GM10847 (cell line): ENCODE measurements around the gene EEF1A2.

Source experiments
- POLR2A ChIP-seq: IDR thresholded peaks from 2 replicates; pipeline ENCODE4 v1.6.1; 2011; ENCODE audit not compliant: insufficient read length; ENCODE audit errors: extremely low read depth

Gene EEF1A2

DNA sequence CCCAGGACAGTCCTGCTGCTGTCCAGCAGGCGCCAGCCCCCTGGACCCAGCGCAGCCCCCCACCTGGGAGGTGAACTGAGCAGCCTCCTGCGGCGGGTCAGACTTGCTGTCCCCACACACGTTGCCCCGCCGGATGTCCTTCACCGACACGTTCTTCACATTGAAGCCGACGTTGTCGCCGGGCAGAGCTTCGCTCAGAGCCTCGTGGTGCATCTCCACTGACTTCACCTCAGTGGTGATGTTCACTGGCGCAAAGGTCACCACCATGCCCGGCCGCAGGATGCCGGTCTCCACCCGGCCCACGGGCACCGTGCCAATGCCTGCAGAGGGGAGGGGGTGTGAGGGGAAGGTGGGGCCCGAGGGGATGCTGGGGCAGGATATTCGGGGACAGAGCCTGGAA, 8.5 kb downstream of the EEF1A2 start:
- no peak for TF ChIP-seq POLR2A

DNA sequence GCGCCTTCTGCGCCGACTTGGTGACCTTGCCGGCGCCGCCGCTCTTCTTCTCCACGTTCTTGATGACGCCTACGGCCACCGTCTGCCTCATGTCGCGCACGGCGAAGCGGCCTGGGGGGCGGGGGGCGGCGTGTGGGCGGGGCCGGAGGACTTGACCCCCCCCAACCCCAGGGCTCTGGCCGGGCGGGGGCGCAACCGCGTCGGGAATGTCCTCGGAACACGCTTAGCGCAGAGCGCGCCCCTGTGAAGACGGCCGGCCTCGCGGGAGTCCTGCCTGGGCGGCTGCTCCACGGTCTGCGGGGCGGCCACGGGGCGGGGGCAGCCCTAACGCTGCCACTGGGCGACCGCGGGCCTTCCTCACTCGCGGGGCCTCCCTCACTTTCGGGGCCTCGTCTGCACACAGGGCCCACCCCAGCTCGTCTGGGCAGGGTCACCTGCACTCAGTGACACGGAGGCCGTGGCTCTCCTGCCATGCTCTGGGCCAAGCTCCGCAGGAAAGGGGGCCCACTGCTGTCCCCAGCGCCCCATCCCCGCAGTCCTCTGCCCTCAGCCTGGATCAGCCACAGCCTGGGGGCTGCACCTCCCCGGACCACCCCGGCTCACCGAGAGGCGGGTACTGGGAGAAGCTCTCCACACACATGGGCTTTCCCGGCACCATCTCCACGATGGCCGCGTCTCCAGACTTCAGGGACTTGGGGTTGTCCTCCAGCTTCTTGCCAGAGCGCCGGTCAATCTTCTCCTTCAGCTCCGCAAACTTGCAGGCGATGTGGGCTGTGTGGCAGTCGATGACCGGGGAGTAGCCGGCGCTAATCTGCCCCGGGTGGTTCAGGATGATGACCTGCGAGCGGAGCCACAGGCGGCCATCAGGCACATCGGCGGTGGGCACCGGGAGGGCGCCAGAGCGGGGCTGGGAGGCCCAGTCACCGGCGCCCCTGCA, 10.3 kb downstream of the EEF1A2 start:
- TF ChIP-seq POLR2A: no peak

GRCh38 chr20:63487781-63488241, 11.1 kb downstream of the EEF1A2 start:
- no peak for TF ChIP-seq POLR2A

GRCh38 chr20:63487116-63487764, 11.6 kb downstream of the EEF1A2 start:
- no peak for TF ChIP-seq POLR2A

GRCh38 chr20:63486300-63486855, 12.5 kb downstream of the EEF1A2 start:
- no peak for TF ChIP-seq POLR2A

- no peak for TF ChIP-seq POLR2A
Measured at GRCh38 chr20:63484651-63485403, 14.1 kb downstream of the EEF1A2 start.

- TF ChIP-seq POLR2A: no peak
Measured at GRCh38 chr20:63484236-63484635, 14.6 kb downstream of the EEF1A2 start.

GRCh38 chr20:63483834-63484233, 15.0 kb downstream of the EEF1A2 start:
- TF ChIP-seq POLR2A: no peak

DNA sequence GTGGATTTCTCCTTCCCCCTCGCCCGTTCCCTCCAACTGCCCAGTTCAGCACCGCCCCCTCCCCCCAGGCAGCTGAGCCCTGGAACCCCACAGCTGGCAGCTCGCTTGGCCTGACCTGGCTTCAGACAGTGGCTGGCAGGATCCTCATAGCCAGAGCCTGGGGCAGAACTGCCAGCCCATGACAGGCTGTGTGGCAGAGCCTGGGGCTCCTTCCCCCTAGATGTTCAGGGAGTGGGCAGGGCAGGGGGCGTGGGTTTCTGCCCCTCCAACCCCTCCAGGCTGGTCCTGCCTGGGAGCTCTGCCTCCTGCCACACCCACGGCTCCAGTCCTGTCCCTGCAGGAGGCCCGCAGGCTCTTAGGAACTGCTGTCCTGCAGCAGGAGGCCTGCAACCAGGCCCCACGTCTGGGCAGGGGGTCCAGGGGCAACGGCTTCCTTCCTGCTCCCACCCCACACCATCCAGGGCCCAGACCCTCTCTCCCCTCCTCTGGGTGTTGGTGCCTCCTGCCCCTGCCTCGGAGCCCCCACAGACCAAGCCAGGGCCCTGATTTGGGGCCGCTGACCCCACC, 16.8 kb downstream of the EEF1A2 start:
- TF ChIP-seq POLR2A: no peak

DNA sequence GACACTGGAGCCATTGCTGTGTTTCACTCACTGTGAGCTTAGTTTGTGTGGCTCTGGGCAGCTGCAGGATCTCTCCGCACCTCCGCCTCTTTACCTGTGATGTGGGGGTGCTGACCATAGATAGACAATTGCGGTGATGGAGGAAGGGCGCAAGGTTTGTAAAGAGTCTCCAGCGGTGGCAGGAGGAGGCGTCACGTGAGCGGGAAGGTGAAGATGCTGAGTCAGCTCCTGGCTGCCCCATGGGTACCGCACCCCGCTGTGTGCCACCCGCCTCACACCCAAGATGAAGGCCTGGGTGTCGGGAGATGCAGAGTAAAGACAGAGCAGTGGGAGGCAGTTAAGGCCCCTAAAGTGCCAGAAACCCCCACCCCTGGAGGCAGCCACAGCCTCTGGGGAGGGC, 17.4 kb downstream of the EEF1A2 start:
- TF ChIP-seq POLR2A: no peak

DNA sequence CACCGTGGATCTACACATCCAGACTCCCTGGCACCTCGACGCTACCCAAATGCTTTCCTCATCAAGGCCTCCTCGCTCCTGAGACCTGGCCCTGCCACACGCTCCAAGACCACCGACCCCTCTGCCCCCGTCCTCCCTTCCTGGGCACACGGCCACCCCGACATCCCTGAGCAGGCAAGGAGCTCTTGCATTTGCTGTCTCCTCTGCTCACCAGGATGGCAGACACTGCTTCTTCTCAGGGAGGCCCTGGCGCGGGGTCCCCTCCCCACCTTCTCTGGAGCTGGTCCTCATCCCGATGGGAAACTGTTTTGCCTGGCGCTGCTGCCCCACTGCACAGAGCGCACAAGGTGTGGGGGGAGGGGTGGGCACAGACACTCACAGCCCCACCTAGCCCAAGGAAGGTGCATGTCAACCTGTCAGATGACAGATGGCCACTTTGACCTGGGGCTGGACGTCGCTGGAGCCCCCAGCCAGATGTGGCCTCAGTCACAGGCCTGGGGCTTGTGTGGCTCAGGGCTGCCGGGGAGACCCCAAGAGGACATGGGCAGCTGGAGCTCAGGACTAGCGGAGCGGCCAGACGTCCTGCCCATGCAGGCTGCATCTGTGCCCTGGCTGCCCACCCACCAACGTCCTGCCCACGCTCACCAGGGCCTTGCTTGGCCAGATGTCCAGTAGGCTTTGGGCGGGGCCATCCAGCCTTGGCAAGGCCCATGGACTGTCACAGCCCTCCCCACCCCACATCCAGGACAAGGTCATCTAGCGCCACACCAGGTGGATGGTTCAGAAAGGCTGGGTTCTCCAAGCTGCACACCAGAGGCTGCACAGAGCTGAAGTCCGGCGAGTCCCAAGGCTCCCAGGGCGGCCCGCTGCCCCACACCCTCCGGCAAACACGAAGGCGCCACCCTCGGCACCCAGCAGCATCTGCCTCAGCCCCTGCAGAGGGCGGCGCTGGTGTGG, 20.3 kb downstream of the EEF1A2 start:
- no peak for TF ChIP-seq POLR2A

DNA sequence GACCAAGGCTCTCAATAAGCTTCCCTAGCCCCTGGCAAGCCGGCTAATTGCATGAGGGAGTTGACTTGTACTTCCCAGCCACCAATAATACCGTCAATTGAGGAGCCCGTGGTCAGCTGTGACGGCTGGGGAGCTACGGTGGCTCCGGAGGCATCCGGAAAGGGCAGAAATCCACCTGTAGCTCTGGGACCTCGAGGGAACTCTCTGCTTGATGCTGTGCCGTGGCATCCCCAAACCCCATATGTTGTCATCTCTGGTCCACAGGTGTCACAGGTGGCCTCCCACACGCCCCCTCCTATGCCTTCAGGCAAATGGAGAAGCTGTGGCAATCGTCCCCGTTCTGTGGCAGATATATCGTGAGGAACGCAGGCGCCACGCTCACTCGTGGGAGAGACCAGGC, 20.9 kb downstream of the EEF1A2 start:
- no peak for TF ChIP-seq POLR2A

- no peak for TF ChIP-seq POLR2A
Measured at GRCh38 chr20:63477061-63477616, 21.7 kb downstream of the EEF1A2 start.

DNA sequence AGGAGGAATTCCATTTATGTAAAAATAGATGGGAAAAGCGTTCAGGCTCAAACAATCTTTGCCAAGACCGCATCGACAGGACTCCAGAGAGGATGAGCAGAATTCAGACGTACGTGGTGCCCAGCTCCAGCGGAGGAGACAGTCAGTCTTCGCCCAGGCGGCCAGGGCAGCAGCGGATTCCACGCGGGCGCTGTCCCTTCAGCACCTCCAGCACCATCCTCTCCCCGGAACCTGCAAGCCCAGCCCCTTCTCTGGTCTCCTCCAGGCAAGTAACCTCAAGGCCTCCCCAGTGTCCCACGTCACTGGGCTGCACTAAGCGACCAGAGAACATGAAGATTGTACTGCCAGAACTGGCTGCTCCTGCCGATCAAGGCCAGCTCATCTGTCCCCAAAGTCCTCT, 23.7 kb downstream of the EEF1A2 start:
- no peak for TF ChIP-seq POLR2A
